SK-N-SH treated with all-trans-retinoic acid at 6 μM for 48 hours (cell line): ENCODE data around the gene WDR38.

ENCODE experiments used
- ATAC-seq: fragments of 200-7000 bp; cut with Tn5 transposase; 3 replicates; pipeline ENCODE4 v1.9.1; 2020; ENCODE audit warnings: mild to moderate bottlenecking, moderate library complexity
- BACH2 ChIP-seq: fragments of 250-450 bp; sonication (Bioruptor Pico); IDR thresholded peaks from 2 replicates; pipeline ENCODE4 v1.9.0; 2021; ENCODE audit warnings: mild to moderate bottlenecking, borderline replicate concordance
- CSDC2 ChIP-seq: fragments of 250-450 bp; sonication (Bioruptor Pico); IDR thresholded peaks from 2 replicates; pipeline ENCODE4 v1.5.0; 2020; ENCODE audit warnings: mild to moderate bottlenecking, moderate library complexity
- ESRRG ChIP-seq: fragments of 250-450 bp; sonication (Bioruptor Pico); IDR thresholded peaks from 2 replicates; pipeline ENCODE4 v1.6.1; 2021; ENCODE audit warnings: mild to moderate bottlenecking
- GLIS3 ChIP-seq: fragments of 250-450 bp; sonication (Bioruptor Pico); IDR thresholded peaks from 2 replicates; pipeline ENCODE4 v1.5.0; 2020; ENCODE audit warnings: mild to moderate bottlenecking, moderate library complexity
- PPARA ChIP-seq: fragments of 250-450 bp; sonication (Bioruptor Pico); IDR thresholded peaks from 2 replicates; pipeline ENCODE4 v1.5.0; 2020; ENCODE audit warnings: mild to moderate bottlenecking, borderline replicate concordance
- RARB ChIP-seq: fragments of 250-450 bp; sonication (Bioruptor Pico); IDR thresholded peaks from 2 replicates; pipeline ENCODE4 v1.8.0; 2021; ENCODE audit warnings: mild to moderate bottlenecking, moderate library complexity
- TOX ChIP-seq: fragments of 250-450 bp; sonication (Bioruptor Pico); IDR thresholded peaks from 2 replicates; pipeline ENCODE4 v1.8.0; 2021; ENCODE audit warnings: mild to moderate bottlenecking, moderate library complexity, borderline replicate concordance
- ZC3H10 ChIP-seq: fragments of 250-450 bp; sonication (Bioruptor Pico); IDR thresholded peaks from 2 replicates; pipeline ENCODE4 v1.5.1; 2021; ENCODE audit warnings: mild to moderate bottlenecking, moderate library complexity
- ZFP3 ChIP-seq: fragments of 250-450 bp; sonication (Bioruptor Pico); IDR thresholded peaks from 2 replicates; pipeline ENCODE4 v1.5.0; 2020; ENCODE audit warnings: mild to moderate bottlenecking, moderate library complexity
- ZNF565 ChIP-seq: fragments of 450-650 bp; formaldehyde crosslinking; conservative IDR thresholded peaks from 2 replicates; pipeline ENCODE4 v1.5.0; 2020; ENCODE audit warnings: low read depth, mild to moderate bottlenecking, moderate library complexity
- ZNF70 ChIP-seq: fragments of 450-650 bp; formaldehyde crosslinking; IDR thresholded peaks from 2 replicates; pipeline ENCODE4 v1.5.0; 2020; ENCODE audit warnings: mild to moderate bottlenecking, moderate library complexity
- TF ChIP-seq, protein P1 (sequence below): fragments of 250-450 bp; sonication (Bioruptor Pico); IDR thresholded peaks from 2 replicates; pipeline ENCODE4 v1.8.0; 2020; ENCODE audit warnings: mild to moderate bottlenecking, moderate library complexity, borderline replicate concordance
- TF ChIP-seq, protein P2 (sequence below): fragments of 250-450 bp; sonication (Bioruptor Pico); IDR thresholded peaks from 2 replicates; pipeline ENCODE4 v1.5.1; 2020; ENCODE audit warnings: low read depth, mild to moderate bottlenecking, moderate library complexity
- TF ChIP-seq, protein P3 (sequence below): fragments of 250-450 bp; sonication (Bioruptor Pico); IDR thresholded peaks from 2 replicates; pipeline ENCODE4 v1.8.0; 2021; ENCODE audit warnings: low read depth, mild to moderate bottlenecking, moderate library complexity, borderline replicate concordance
- TF ChIP-seq, protein P4 (sequence below): fragments of 250-450 bp; sonication (Bioruptor Pico); IDR thresholded peaks from 2 replicates; pipeline ENCODE4 v1.5.1; 2021; ENCODE audit warnings: mild to moderate bottlenecking, moderate library complexity
- TF ChIP-seq, protein P5 (sequence below): fragments of 250-450 bp; sonication (Bioruptor Pico); IDR thresholded peaks from 2 replicates; pipeline ENCODE4 v1.5.0; 2020; ENCODE audit warnings: mild to moderate bottlenecking, moderate library complexity

Gene WDR38

DNA sequence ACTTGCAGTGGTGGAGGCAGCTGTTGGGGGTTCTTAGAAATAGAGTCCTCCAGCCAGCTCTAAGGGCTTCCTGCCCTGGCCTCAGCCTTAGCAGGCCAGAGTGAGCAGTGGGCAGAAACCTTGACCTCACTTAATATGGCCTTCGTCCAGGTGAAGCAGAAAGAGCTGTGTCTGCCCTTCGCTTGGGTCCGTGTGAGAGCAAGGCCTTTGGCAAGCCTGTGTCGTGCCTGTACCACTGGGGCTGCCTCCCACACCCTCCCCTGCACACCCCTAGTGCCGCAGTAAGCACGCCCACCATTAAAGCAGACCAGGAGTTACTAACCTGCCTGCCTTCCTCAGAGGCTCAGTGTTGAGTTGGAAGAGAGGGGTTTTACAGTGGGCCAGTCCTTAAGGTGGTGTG lies 22.2 kb downstream of the WDR38 start:
- TF ChIP-seq TOX (CRISPR knock-in tag), result no peak
- no peak for TF ChIP-seq RARB (CRISPR knock-in tag)
- TF ChIP-seq, protein P1, sequence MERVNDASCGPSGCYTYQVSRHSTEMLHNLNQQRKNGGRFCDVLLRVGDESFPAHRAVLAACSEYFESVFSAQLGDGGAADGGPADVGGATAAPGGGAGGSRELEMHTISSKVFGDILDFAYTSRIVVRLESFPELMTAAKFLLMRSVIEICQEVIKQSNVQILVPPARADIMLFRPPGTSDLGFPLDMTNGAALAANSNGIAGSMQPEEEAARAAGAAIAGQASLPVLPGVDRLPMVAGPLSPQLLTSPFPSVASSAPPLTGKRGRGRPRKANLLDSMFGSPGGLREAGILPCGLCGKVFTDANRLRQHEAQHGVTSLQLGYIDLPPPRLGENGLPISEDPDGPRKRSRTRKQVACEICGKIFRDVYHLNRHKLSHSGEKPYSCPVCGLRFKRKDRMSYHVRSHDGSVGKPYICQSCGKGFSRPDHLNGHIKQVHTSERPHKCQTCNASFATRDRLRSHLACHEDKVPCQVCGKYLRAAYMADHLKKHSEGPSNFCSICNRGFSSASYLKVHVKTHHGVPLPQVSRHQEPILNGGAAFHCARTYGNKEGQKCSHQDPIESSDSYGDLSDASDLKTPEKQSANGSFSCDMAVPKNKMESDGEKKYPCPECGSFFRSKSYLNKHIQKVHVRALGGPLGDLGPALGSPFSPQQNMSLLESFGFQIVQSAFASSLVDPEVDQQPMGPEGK (CRISPR knock-in tag), result no peak
- TF ChIP-seq ZNF70 (CRISPR knock-in tag), result no peak
- no peak for TF ChIP-seq CSDC2
- TF ChIP-seq ZC3H10 (CRISPR knock-in tag), result no peak
- no peak for TF ChIP-seq ESRRG (CRISPR knock-in tag)
- no peak for TF ChIP-seq PPARA
- TF ChIP-seq, protein P2, sequence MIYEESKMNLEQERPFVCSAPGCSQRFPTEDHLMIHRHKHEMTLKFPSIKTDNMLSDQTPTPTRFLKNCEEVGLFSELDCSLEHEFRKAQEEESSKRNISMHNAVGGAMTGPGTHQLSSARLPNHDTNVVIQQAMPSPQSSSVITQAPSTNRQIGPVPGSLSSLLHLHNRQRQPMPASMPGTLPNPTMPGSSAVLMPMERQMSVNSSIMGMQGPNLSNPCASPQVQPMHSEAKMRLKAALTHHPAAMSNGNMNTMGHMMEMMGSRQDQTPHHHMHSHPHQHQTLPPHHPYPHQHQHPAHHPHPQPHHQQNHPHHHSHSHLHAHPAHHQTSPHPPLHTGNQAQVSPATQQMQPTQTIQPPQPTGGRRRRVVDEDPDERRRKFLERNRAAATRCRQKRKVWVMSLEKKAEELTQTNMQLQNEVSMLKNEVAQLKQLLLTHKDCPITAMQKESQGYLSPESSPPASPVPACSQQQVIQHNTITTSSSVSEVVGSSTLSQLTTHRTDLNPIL (CRISPR knock-in tag), result no peak
- TF ChIP-seq, protein P3, sequence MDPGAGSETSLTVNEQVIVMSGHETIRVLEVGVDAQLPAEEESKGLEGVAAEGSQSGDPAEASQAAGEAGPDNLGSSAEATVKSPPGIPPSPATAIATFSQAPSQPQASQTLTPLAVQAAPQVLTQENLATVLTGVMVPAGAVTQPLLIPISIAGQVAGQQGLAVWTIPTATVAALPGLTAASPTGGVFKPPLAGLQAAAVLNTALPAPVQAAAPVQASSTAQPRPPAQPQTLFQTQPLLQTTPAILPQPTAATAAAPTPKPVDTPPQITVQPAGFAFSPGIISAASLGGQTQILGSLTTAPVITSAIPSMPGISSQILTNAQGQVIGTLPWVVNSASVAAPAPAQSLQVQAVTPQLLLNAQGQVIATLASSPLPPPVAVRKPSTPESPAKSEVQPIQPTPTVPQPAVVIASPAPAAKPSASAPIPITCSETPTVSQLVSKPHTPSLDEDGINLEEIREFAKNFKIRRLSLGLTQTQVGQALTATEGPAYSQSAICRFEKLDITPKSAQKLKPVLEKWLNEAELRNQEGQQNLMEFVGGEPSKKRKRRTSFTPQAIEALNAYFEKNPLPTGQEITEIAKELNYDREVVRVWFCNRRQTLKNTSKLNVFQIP (CRISPR knock-in tag), result no peak
- no peak for TF ChIP-seq BACH2
- no peak for TF ChIP-seq ZNF565
- TF ChIP-seq, protein P4, sequence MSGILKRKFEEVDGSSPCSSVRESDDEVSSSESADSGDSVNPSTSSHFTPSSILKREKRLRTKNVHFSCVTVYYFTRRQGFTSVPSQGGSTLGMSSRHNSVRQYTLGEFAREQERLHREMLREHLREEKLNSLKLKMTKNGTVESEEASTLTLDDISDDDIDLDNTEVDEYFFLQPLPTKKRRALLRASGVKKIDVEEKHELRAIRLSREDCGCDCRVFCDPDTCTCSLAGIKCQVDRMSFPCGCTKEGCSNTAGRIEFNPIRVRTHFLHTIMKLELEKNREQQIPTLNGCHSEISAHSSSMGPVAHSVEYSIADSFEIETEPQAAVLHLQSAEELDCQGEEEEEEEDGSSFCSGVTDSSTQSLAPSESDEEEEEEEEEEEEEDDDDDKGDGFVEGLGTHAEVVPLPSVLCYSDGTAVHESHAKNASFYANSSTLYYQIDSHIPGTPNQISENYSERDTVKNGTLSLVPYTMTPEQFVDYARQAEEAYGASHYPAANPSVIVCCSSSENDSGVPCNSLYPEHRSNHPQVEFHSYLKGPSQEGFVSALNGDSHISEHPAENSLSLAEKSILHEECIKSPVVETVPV (CRISPR knock-in tag), result no peak
- TF ChIP-seq GLIS3 (CRISPR knock-in tag), result no peak
- ATAC-seq, result no peak

DNA sequence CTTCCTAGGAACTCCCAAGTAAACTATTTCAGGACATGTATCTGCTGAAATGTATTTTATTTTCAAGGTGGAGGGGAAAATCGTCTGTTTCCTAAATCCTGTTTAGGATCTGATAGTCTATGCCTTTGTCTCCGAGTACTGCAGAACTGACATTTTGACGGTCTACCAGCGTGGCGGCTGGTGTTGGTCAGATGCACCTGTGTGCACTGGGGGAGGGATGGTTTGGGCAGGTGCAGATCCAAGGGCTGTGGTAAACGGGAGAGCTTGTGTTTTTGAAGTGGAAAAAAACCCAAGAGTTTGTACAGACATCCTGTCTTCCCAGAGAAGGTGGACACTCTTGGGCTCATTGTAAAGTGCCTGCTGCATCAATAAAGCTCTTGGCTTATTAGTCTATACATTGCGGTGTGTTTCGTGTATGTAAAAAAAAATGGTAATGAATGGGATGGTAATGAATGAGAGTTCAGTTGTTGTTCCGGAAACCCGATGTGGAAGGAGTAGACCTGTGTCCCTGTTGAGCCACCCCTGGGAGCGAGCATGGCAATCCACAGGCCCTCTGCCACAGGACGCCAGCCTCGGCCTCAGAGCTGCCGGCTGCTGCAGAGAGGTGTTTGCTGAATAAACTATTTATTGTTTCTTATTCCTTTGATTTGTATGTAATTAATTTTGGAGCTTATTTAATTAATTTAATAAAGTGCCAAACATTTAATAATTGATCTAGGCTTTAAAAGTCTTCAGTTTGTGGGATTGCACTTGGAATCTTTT lies 23.9 kb downstream of the WDR38 start:
- TF ChIP-seq, protein P1 (CRISPR knock-in tag), result no peak
- TF ChIP-seq, protein P4 (CRISPR knock-in tag), result no peak
- TF ChIP-seq PPARA (no peak), ZC3H10 (CRISPR knock-in tag) (no peak), ZFP3 (CRISPR knock-in tag) (no peak)
- TF ChIP-seq, protein P5, sequence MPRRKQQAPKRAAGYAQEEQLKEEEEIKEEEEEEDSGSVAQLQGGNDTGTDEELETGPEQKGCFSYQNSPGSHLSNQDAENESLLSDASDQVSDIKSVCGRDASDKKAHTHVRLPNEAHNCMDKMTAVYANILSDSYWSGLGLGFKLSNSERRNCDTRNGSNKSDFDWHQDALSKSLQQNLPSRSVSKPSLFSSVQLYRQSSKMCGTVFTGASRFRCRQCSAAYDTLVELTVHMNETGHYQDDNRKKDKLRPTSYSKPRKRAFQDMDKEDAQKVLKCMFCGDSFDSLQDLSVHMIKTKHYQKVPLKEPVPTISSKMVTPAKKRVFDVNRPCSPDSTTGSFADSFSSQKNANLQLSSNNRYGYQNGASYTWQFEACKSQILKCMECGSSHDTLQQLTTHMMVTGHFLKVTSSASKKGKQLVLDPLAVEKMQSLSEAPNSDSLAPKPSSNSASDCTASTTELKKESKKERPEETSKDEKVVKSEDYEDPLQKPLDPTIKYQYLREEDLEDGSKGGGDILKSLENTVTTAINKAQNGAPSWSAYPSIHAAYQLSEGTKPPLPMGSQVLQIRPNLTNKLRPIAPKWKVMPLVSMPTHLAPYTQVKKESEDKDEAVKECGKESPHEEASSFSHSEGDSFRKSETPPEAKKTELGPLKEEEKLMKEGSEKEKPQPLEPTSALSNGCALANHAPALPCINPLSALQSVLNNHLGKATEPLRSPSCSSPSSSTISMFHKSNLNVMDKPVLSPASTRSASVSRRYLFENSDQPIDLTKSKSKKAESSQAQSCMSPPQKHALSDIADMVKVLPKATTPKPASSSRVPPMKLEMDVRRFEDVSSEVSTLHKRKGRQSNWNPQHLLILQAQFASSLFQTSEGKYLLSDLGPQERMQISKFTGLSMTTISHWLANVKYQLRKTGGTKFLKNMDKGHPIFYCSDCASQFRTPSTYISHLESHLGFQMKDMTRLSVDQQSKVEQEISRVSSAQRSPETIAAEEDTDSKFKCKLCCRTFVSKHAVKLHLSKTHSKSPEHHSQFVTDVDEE (CRISPR knock-in tag), result no peak
- no peak for ATAC-seq
